ENCODE data around the gene PHC2. TPM values are rescaled to one million over a fixed set of nuclear protein-coding genes. Genes with fewer than 3 reads are reported as not detected.

PHC2 gene
- total RNA-seq, 1 donor, result 85.4 TPM

GRCh38 chr1:33468967-33469366 is 38.1 kb upstream of the PHC2 start:
- TF ChIP-seq CTCF (IDR thresholded peaks at IDR 0.05; ENCODE audit: extremely low read depth, low read depth, low read length), result no peak
- Histone ChIP-seq H3K27ac (ENCODE audit: low read depth, low read length) (no peak overlapping the region), H3K36me3 (ENCODE audit: insufficient read depth, low read length) (no peaks in the 10 kb centered on the region), H3K4me1 (ENCODE audit: insufficient read depth, low read length) (peaks cover 28% of the 10 kb centered on the region), H3K27me3 (ENCODE audit: insufficient read depth, low read length) (no peaks in the 10 kb centered on the region), H3K4me2 (ENCODE audit: insufficient read depth, low read length) (no peak overlapping the region), H3K79me2 (ENCODE audit: insufficient read depth, low read length) (peaks cover 11% of the 10 kb centered on the region), H4K20me1 (ENCODE audit: insufficient read depth, low read length) (no peaks in the 10 kb centered on the region), H3K4me3 (ENCODE audit: insufficient read depth, low read length) (no peak overlapping the region), H2AFZ (ENCODE audit: low read length) (no peak overlapping the region), H3K9me3 (ENCODE audit: low read depth, low read length) (no peaks in the 10 kb centered on the region)
- no peak for DNase-seq (ENCODE audit: insufficient read length, low spot score, missing footprints)

- Histone ChIP-seq H3K4me3 (ENCODE audit: insufficient read depth, low read length) (no peak overlapping the region), H3K9me3 (ENCODE audit: low read depth, low read length) (no peaks in the 10 kb centered on the region), H2AFZ (ENCODE audit: low read length) (peak overlapping the region; percentile 12), H3K27me3 (ENCODE audit: insufficient read depth, low read length) (no peaks in the 10 kb centered on the region), H4K20me1 (ENCODE audit: insufficient read depth, low read length) (no peaks in the 10 kb centered on the region), H3K27ac (ENCODE audit: low read depth, low read length) (no peak overlapping the region), H3K4me1 (ENCODE audit: insufficient read depth, low read length) (peaks cover 23% of the 10 kb centered on the region), H3K36me3 (ENCODE audit: insufficient read depth, low read length) (no peaks in the 10 kb centered on the region), H3K4me2 (ENCODE audit: insufficient read depth, low read length) (no peak overlapping the region), H3K79me2 (ENCODE audit: insufficient read depth, low read length) (peaks cover 10% of the 10 kb centered on the region)
- no peak for TF ChIP-seq CTCF (IDR thresholded peaks at IDR 0.05; ENCODE audit: extremely low read depth, low read depth, low read length)
- DNase-seq (ENCODE audit: insufficient read length, low spot score, missing footprints), result no peak
Observed at GRCh38 chr1:33468531-33468930, 37.6 kb upstream of the PHC2 start.

- H3K27ac ChIP-seq (ENCODE audit: low read depth, low read length), result no peak overlapping the region
- no peaks in the 10 kb centered on the region for H3K27me3 ChIP-seq (ENCODE audit: insufficient read depth, low read length)
- H3K4me1 ChIP-seq (ENCODE audit: insufficient read depth, low read length), result peaks cover 18% of the 10 kb centered on the region
- H2AFZ ChIP-seq (ENCODE audit: low read length), result peak overlapping the region; percentile 12
- H3K79me2 ChIP-seq (ENCODE audit: insufficient read depth, low read length), result peaks cover 5% of the 10 kb centered on the region
- no peak for DNase-seq (ENCODE audit: insufficient read length, low spot score, missing footprints)
- H4K20me1 ChIP-seq (ENCODE audit: insufficient read depth, low read length), result no peaks in the 10 kb centered on the region
- no peak overlapping the region for H3K4me2 ChIP-seq (ENCODE audit: insufficient read depth, low read length)
- H3K4me3 ChIP-seq (ENCODE audit: insufficient read depth, low read length), result no peak overlapping the region
- TF ChIP-seq CTCF (IDR thresholded peaks at IDR 0.05; ENCODE audit: extremely low read depth, low read depth, low read length), result no peak
- no peaks in the 10 kb centered on the region for H3K9me3 ChIP-seq (ENCODE audit: low read depth, low read length)
- H3K36me3 ChIP-seq (ENCODE audit: insufficient read depth, low read length), result no peaks in the 10 kb centered on the region
Observed at GRCh38 chr1:33468011-33468410, 37.1 kb upstream of the PHC2 start.

- no peak overlapping the region for H3K4me3 ChIP-seq (ENCODE audit: insufficient read depth, low read length)
- no peak overlapping the region for H3K4me2 ChIP-seq (ENCODE audit: insufficient read depth, low read length)
- no peaks in the 10 kb centered on the region for H3K27me3 ChIP-seq (ENCODE audit: insufficient read depth, low read length)
- H3K4me1 ChIP-seq (ENCODE audit: insufficient read depth, low read length), result peaks cover 10% of the 10 kb centered on the region
- no peak for DNase-seq (ENCODE audit: insufficient read length, low spot score, missing footprints)
- no peak overlapping the region for H3K27ac ChIP-seq (ENCODE audit: low read depth, low read length)
- no peaks in the 10 kb centered on the region for H3K9me3 ChIP-seq (ENCODE audit: low read depth, low read length)
- TF ChIP-seq CTCF (IDR thresholded peaks at IDR 0.05; ENCODE audit: extremely low read depth, low read depth, low read length), result no peak
- H4K20me1 ChIP-seq (ENCODE audit: insufficient read depth, low read length), result no peaks in the 10 kb centered on the region
- peak overlapping the region; percentile 14 for H2AFZ ChIP-seq (ENCODE audit: low read length)
- no peaks in the 10 kb centered on the region for H3K79me2 ChIP-seq (ENCODE audit: insufficient read depth, low read length)
- H3K36me3 ChIP-seq (ENCODE audit: insufficient read depth, low read length), result no peaks in the 10 kb centered on the region
Observed at GRCh38 chr1:33466159-33466558, 35.3 kb upstream of the PHC2 start.

All from osteoblast (primary cell).